H1 (cell line): ENCODE data around the gene ILK. TPM values are rescaled to one million over a fixed set of nuclear protein-coding genes. Genes with fewer than 3 reads are reported as not detected.

ENCODE experiments used
- ASH2L ChIP-seq: fragments of 200-600, 300-600 bp; sonication (generic); IDR thresholded peaks from one replicate; pipeline ENCODE4 v1.7.1; 2017; ENCODE audit warnings: low read length
- BRCA1 ChIP-seq: IDR thresholded peaks from 2 replicates; pipeline ENCODE4 v1.6.1; 2012; ENCODE audit warnings: low read depth, low read length, improper control_type of control experiment
- CHD2 ChIP-seq: IDR thresholded peaks from 2 replicates; pipeline ENCODE4 v1.6.1; 2012; ENCODE audit warnings: low read length, improper control_type of control experiment
- CHD7 ChIP-seq: fragments of 300-600 bp; sonication (generic); IDR thresholded peaks from 2 replicates; pipeline ENCODE4 v1.7.1; 2012; ENCODE audit warnings: low read length, moderate library complexity, mild to moderate bottlenecking, inconsistent platforms; ENCODE audit not compliant: insufficient replicate concordance
- KDM5A ChIP-seq: fragments of 200-600 bp; IDR thresholded peaks from 2 replicates; pipeline ENCODE4 v1.7.1; 2012; ENCODE audit warnings: mild to moderate bottlenecking, low read length, inconsistent platforms, mixed read lengths
- MAX ChIP-seq: IDR thresholded peaks from 2 replicates; pipeline ENCODE4 v1.6.1; 2012; ENCODE audit warnings: inconsistent platforms
- NANOG ChIP-seq: IDR thresholded peaks from 2 replicates; pipeline ENCODE4 v1.6.1; 2011; ENCODE audit warnings: low read length, low read depth, mild to moderate bottlenecking, inconsistent platforms; ENCODE audit not compliant: insufficient read depth, poor library complexity, severe bottlenecking
- PHF8 ChIP-seq: fragments of 200-600 bp; sonication (generic); conservative IDR thresholded peaks from 2 replicates; pipeline ENCODE4 v1.7.1; 2012; ENCODE audit warnings: low read depth, mild to moderate bottlenecking, inconsistent platforms, low read length, moderate library complexity
- SP4 ChIP-seq: IDR thresholded peaks from 2 replicates; pipeline ENCODE4 v1.6.1; 2012; ENCODE audit warnings: low read length, inconsistent platforms
- polyA plus RNA-seq, 7 experiments: library from polyadenylated mRNA; depleted of rRNA in 3 of 7; stranded (reverse) in 5 of 7; unstranded in 2 of 7; fragments of >200 nt in 5 of 7; fragments of 200-250 nt in 2 of 7; gene quantifications; 1 replicate in 5 of 7; 2 replicates in 1 of 7; 4 replicates in 1 of 7; pipeline versions ENCODE4 v1.2.1 to v1.2.3, GENCODE V29; 2011 to 2013; ENCODE audit warnings: missing spikeins in 2 of 7, mixed read lengths in 2 of 7
- total RNA-seq: library from RNA; stranded (reverse); fragmentation: NEBNext Ultra II Directional; extraction: Animal tissue kit (Norgen Biotek cat#: 25700); gene quantifications from 2 replicates; pipeline ENCODE4 v1.2.1, GENCODE V29; 2021

Gene ILK
- total and polyA plus RNA-seq, 2 of the 8 experiments (the other 6 are each of a cell fraction or from before 2014, with no cell fraction given), result 91.4 to 132 TPM

DNA sequence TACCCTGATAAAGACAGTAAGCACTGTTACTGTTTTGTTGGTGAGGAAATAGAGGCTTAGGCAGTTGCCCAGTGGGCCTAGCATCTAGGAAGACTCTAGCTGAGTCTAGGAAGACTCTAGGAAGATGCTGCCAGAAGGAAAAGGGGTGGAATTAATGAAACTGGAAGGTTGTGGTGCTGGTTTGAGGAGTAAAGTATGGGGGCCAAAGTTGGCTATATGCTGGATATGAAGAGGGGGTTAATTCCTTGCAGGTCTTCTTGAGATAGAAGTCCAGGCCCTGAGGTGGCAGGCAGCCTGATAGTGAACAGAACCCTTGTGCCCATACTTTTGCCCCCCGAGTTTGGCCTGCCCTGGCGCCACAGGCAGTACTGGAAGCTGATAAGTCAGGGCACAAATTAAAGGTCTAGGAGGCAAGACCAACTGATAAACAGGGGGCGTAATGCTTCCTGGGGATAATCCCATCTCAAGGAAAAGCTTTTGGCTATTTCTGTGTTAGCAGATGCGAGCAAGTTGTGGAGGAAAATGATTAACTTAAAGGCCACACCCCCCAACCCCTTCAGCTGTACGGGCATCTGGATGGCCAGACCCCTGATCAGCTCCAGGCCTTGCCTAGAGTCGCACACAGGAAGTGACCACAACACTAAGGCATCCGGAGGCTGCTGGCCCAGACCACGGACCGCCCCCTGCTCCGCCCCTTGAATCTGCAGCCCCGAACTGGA, 3.1 kb downstream of the ILK start (continued):
- TF ChIP-seq CHD7 (no peak), PHF8 (no peak), ASH2L (peak; percentile 44), MAX (no peak), KDM5A (no peak), BRCA1 (no peak), SP4 (no peak), CHD2 (no peak), NANOG (no peak)
- TF ChIP-seq, all 59 proteins: peak for 15
